SW480 (cell line): ENCODE results near the gene C7orf33.
"Not testable (repeated sequence)": the region's sequence is repeated elsewhere in the genome, so short reads cannot be mapped to it uniquely, and the experiment has no call there.

ENCODE experiments used
- DNase-seq: peaks from one replicate; pipeline ENCODE4 v3.0.0-alpha.2; 2016; ENCODE audit warnings: low spot score

C7orf33 gene

GRCh38 chr7:148590471-148590870 lies at the start of gene C7orf33:
C7orf33 (plus strand) TSS chr7:148590766; CDS start chr7:148590926, 160 bp downstream.
- no peak for DNase-seq

- DNase-seq: no peak
Measured at GRCh38 chr7:148541891-148542504, 48.6 kb upstream of the C7orf33 start.

- DNase-seq: no peak
Measured at GRCh38 chr7:148543302-148543701, 47.3 kb upstream of the C7orf33 start.

GRCh38 chr7:148545172-148545571 lies 45.4 kb upstream of the C7orf33 start:
- DNase-seq: no peak

- DNase-seq: no peak
Measured at GRCh38 chr7:148545932-148546331, 44.6 kb upstream of the C7orf33 start.

- no peak for DNase-seq
Measured at GRCh38 chr7:148546857-148547256, 43.7 kb upstream of the C7orf33 start.

- DNase-seq: no peak
Measured at GRCh38 chr7:148547951-148548350, 42.6 kb upstream of the C7orf33 start.

GRCh38 chr7:148553979-148554378 lies 36.6 kb upstream of the C7orf33 start:
- DNase-seq: no peak

GRCh38 chr7:148556892-148557291 lies 33.7 kb upstream of the C7orf33 start:
- peak; percentile 10 for DNase-seq

GRCh38 chr7:148558914-148559313 lies 31.7 kb upstream of the C7orf33 start:
- no peak for DNase-seq

- no peak for DNase-seq
Measured at GRCh38 chr7:148561099-148561498, 29.5 kb upstream of the C7orf33 start.

- no peak for DNase-seq
Measured at GRCh38 chr7:148563583-148564274, 26.8 kb upstream of the C7orf33 start.

- not testable (repeated sequence) for DNase-seq
Measured at GRCh38 chr7:148564275-148564951, 26.2 kb upstream of the C7orf33 start.

- DNase-seq: no peak
Measured at GRCh38 chr7:148566736-148567135, 23.8 kb upstream of the C7orf33 start.

GRCh38 chr7:148567524-148567923 lies 23.0 kb upstream of the C7orf33 start:
- no peak for DNase-seq

- DNase-seq: no peak
Measured at GRCh38 chr7:148570510-148570909, 20.1 kb upstream of the C7orf33 start.

- not testable (repeated sequence) for DNase-seq
Measured at GRCh38 chr7:148570973-148571372, 19.6 kb upstream of the C7orf33 start.

- no peak for DNase-seq
Measured at GRCh38 chr7:148571381-148571780, 19.2 kb upstream of the C7orf33 start.

GRCh38 chr7:148572067-148572522 lies 18.5 kb upstream of the C7orf33 start:
- DNase-seq: no peak

GRCh38 chr7:148573581-148573980 lies 17.0 kb upstream of the C7orf33 start:
- not testable (repeated sequence) for DNase-seq

GRCh38 chr7:148575640-148576411 lies 14.7 kb upstream of the C7orf33 start:
- DNase-seq: peak; percentile 49

- DNase-seq: no peak
Measured at GRCh38 chr7:148579366-148579765, 11.2 kb upstream of the C7orf33 start.
